Measurements from ENCODE around the gene SLC17A9.

GRCh38 chr20:63004607-63005364 lies 52.3 kb downstream of the SLC17A9 start:
- peak; percentile 46 for TF ChIP-seq EZH2 (IDR thresholded peaks at IDR 0.05; ENCODE audit: insufficient read depth, poor library complexity, severe bottlenecking)
- TF ChIP-seq EZH2phosphoT487 (IDR thresholded peaks at IDR 0.05; ENCODE audit: insufficient read depth, low read depth): peak; percentile 51; the same call in 1 of the 2 replicates
